Activated CD4-positive, alpha-beta T cell treated with anti-CD3 and anti-CD28 coated beads, Interleukin-2, amount 50 U/mL, for 16 hours (primary cell): ENCODE measurements around the gene NCKAP5.

Experiments used
- DNase-seq: peaks from one replicate; pipeline ENCODE4 v3.0.0-alpha.2; 2020

NCKAP5 gene

DNA sequence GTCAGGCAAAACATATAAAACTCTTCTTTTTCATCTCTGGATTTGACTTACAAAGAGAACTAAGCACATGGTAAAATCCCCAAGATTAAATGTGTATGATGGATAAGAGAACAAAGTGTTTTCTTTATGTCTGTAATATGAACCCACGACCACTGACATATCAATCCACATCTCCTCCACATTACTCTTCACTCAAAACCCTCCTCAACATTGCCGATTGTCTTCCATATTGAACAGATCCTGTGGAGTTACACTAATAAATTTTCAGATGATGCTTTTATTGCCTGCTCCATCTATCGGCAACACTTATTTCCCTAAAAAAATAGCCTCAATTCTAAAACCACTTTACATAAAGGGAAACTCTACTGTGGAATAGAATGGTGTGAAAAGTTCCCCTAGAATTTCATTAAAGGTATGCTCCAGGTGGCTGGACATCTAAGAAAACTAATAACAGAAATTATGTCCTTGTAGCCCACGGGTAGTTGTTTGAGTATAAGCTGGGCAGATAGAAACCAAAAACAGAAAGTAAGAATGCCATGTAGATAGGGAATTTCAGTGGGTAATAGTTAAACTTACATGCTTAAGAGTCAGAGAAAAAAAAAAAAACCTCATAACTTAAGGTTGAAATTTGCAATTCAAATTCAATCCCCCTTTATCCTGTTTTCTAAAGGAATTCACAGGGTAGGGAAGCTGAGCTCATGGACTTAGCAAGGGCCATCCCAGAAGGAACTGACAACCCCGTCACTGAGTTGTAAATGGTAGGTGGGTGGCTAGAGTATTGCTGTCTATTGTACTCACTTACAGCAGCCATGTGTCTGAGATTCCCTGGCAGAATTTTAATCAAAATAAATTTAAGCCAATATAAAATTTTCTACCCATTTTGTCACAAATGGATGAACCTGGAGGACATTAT, 592.8 kb downstream of the NCKAP5 start:
- DNase-seq = no peak

DNA sequence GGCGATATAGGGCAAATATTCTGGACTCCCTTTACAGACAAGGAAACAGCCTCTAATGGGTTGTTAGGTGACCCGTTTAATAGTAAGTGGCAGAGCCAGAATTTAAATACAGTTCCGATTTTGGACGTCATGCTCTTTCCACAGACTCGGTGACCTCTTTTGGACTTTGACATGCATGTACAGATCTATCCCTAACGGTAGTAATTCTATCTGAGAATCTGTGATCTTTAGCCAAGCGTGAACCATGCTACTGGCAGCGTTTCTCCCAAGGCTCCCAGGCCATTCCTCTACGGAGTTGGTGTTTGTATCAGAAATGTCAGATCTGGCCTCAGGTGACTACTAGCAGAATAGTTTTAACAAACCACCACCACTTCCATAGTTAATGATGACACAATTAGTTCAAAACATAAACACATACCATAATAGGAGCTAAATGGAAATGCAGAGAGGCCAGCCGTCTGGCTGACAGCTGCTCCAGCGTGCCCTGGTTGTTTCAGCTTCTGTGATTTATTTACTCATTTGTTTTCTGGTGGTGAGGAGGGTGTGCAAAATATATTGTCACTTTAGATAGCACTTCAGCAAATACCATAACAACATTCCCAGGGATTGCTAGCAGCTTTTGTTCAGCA, 593.7 kb downstream of the NCKAP5 start:
- DNase-seq = no peak

DNA sequence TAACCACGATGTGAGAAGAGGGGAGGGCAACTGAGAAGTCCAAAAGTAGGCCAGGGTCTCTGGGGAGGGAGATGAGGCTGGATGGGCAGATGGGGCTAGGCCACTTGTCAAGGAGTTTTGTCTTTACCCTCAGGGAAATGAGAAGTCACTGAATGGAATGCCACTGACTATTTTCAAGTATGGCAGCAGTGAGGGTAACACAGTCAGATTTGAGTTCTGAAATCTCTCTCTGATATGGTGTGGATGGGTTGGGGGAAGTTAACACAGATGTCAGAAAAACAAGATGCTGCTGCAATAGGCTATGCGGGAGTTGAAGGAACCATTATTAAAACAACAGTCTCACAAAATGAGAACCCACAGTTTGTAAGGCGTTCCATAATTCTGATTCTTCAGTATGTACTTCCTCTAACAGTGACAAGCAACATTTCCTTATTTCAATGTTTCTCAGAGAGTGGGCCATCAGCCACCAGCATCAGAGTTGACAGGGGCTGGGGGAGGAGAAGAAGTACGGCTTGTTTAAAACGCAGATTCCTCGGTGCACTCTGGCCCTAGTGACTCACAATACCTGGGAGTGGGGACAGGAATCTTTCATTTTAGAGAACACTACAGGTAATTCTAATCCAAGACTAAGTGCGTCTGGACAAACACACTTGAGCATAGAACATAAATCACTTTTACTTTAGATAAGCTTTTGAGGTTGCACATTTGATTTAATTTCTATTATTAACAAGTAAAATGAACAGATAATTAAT, 596.8 kb downstream of the NCKAP5 start:
- no peak for DNase-seq

DNA sequence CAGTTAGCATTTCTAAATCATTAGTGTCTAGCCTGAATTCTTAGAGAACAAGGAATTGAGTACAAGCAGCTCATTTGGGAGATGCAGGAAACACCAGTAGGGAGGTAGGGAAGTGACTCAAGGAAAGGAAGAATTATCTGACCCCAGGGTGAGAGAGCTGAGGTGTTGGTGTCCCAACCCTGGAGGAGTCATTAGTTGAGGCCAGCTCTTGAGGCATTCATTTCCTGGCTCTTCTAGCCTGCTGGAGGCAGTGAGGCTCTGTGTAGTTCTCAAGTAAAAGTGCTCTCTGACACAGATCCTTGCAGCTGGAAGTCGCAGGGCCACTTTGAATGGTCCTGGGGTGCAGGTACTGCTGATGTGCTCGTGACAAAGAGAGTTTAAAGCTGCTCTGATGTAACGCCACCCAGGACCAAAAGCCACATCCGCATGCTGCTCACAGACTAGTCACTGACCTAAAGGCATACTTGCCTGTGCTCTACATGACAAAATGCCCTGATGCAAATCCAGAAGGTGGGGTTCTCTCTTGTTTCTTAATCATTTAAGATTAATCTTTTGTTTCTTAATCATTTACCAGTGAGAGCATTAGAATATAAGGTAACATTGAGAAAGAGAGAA, 598.8 kb downstream of the NCKAP5 start:
- no peak for DNase-seq

DNA sequence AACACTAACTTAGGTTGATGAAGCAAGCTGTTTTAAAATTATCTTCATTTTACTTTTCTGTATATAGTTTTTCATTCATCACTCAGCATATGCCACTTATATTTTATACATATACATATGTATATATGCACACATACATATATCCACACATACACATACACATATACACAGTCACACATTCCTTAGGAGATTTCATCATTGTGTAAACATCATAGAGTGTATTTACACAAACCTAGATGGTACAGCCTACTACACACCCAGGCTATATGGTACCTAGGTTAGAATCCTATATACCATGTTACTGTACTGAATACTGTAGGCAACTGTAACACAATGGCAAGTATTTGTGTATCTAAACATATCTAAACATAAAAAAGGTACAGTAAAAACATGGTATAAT, 602.8 kb downstream of the NCKAP5 start:
- no peak for DNase-seq

DNA sequence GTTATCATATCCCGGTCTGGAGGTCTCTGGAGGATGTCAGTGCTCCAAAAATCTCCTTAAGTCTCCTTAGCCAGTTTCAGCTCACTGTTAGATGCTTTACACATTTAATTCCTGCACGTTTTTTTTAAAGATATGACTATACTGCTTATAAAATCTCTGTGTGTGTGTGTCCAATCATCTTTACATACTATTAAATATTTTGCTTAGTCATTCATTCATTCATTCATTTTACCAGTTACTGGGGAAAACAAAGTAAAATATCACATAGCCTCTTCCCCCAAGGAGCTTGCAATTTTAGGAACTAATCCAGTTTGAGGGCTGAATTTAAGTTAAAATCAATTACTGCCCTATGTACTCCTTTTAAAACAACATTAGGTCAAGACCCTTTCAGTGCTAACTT, 605.1 kb downstream of the NCKAP5 start:
- no peak for DNase-seq

DNA sequence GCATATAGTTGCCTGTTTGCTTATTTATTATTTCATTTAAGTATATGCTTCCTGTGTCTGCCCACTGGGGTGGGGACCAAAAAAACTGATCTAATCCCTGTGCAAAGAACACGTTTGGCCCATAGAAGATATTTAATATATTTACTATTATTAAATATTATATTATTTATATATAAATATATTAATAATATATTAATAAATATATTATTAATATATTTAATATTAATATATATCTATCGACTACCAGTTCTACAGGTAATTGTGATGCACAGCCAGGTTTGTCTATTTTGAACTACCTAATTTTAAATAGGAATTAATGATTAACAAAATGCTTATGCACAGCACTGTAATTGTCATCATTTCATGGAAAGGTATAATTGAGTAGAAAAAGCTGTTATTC, 609.4 kb downstream of the NCKAP5 start:
- DNase-seq = no peak

DNA sequence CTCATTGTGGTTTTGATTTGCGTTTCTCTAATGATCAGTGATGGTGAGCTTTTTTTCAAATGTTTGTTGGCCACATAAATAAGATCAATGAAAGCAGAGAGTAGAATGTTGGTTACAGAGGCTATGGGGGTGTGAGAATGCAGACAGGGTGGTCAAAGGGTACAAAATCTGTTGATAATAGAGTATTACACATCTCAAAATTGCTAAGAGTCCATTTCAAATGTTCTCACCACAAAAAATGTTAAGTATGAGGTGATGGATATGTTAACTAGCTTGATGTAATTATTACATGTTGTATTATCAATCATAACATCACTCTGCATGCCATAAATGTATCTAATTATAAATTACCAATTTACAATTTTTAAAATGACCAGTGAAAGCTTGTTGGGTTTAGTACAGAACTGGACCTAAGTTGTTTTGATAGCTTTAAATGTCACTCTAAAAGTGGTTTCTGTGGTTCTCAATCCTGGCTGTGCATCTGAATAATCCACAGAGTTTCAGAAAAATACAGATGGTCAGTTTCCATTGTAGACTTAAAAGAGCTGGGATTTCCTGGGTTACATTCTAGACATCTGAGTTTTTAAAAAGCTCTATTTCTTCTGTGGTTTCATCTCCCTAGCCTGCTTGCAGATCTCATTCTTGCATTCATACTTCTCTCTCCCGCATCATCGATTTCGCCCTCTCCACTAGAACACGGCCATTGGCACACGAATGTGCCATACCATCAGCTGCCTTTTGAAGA, 612.2 kb downstream of the NCKAP5 start:
- no peak for DNase-seq

DNA sequence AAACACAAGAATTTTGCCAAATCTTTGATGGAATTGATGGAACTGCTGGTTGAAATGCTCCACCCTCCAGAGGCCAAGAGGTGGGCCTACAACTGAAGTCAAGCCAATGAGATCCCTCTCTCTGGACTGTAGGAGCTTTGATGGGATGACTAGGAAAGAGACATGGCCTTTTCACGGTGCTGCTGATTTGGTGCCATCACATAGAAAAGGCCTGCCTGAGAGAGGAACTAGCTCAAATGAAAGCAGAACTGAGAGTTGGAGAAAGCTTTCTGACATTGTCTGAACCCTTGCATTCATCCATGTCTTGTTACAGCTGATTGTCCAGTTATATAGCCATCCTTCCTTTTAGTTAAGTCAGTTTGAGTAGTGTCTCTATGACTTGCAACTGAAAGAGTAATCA, 614.5 kb downstream of the NCKAP5 start:
- no peak for DNase-seq

DNA sequence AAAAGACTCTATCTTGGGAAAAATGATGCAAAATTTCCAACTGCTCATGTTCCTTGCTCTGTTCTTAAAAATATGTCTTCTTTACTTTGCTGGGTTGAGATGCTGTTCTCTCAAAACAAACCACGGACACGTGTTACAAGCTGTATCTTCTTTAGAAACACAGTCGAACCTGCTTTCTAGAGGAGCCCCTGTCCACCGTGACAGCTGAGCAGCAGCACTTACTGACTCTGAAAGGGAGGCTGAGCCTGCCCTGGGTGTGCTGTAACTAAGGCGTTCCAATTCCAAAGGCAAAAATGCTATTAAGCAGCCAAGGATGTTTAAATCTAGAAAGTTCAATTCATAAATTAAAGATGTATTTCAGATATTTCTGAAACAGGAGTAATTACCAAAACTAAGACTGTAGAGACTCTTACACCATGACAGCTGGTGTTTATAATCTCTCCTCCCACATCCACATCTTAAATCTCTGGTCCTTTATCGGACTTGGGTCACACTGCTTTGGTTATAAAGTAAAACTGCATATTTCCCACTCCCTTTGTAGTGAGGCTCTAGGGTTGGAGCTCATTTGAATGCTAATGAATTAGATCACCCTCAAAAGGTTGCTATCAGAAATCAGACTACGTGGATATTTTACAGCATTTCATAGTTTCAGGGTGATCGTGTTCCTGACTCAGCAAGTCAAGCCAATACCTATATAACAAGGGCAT, 617.1 kb downstream of the NCKAP5 start:
- no peak for DNase-seq

DNA sequence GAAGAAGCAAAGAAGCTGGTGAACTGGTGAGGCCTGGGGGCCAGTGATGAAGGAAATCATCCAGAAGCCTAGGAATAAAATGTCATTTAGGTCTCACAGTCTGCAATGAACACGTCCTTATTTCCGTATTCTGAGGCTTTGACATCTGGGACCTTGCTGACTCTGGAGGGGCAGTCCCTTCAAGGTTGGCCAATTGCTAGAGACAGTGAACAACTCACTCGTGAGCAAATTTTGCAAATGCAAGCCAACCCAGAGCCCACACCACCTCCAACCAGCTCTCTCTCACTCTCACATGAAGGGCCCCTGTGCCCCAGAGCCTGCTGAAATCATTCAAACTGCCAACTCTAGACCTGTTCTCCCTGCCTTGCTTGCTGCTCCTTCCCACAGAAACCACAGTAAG, 619.2 kb downstream of the NCKAP5 start:
- no peak for DNase-seq

DNA sequence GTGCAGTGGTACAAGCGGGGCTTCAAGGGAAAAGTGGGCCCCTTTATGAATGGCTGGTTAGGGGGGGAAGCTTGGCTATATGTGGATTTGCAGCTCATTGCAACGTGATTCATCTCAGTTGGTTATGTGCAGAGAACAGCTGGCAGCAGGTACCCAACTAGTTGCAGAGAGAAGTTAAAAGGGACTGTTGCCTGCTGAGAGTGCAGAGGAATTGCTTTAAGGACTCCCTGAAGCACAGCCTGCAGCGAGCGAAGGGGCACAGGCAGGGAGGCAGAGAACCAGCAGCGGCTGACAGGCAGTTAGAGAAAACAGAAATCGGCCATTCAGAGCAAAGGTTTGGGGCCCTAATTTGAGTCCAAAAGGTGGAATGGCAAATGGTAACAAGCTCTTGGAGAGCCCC, 620.1 kb downstream of the NCKAP5 start:
- no peak for DNase-seq

DNA sequence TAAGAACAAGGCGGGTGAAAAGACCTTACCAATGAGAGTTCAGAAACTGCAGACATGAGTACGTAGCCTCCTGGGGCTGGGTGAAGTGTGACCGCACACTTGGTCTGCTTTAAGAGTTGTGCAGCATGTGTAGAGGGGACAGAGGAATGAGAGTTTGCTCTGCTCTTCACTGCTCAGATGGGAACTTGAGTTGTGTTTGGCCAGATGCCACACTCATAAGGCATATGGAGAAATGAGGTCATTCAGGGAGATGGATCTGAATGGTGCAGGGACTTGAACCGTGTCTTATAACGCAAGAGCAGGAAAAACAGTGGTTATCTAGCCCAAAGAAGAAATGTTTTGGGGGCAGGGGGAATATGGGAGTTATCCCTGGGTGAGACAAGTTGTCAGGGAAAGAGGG, 624.4 kb downstream of the NCKAP5 start:
- DNase-seq = no peak

DNA sequence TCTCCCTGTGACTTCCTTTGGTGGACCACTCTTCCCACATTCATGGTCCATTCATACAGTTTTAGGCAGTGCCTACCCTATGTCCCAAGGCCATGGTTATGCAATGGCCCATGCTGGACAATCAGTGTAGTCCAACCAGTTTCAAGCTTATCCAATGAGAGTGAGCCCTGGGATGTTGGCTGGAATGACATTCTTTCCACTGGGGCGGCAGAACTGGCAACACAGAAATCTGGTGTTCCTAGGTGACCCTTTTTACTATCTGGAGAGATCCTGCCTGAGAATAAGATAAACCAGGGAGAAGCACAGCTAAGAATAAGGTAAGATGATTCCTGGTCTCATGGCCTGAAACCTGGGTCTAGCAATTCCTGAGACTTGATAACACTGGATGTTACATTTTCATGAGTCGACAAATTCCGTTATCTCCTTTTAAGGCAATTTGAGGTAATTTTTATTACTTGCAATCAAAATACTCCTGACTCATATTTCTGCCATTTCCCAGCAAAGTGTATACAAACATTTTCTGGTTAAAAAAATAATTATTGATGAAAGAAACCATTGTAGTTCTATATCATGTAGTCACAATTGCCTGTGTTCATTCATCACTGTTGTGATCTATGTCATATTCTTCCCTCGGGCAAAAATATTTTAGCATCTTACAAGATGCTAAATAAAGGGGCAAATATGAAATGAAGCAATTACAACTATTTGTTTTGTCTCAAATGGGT, 626.8 kb downstream of the NCKAP5 start:
- DNase-seq = no peak

DNA sequence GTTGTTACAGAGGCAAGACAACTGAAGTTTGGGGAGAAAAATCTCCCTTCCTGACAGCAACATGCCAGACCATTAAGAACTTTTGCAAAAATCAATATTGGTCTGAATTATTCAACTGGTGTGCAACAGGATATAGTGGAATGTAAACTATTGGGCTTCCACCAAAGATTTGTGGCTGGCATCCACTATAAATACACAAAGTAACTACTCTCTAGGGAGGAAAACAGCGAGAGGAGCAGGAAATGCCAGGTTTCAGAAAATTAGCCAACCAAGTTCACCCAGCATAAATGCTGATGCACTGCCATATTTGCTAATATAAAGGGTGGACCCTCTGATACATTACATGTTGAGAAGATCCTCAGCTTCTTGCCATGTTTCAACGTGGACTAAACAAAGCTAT, 630.6 kb downstream of the NCKAP5 start:
- no peak for DNase-seq

DNA sequence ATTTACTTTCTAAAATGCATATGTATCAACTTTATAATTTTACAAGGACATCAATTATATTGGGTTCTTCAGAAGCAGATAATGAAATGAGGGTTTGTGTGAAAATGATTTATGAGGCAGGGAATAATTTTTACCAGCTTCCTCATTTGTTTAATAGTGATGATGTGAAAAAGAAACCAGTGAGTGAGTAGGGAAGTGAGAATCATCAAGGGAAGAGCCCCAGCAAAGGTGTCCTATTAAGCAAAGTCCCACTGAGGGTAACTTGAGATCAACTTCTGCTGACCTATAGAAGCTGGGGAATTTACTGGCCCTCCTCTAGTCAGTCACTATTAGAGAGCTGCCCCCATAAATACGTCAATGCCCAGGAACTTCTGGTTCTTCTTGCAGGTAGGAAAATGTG, 631.5 kb downstream of the NCKAP5 start:
- DNase-seq = no peak

DNA sequence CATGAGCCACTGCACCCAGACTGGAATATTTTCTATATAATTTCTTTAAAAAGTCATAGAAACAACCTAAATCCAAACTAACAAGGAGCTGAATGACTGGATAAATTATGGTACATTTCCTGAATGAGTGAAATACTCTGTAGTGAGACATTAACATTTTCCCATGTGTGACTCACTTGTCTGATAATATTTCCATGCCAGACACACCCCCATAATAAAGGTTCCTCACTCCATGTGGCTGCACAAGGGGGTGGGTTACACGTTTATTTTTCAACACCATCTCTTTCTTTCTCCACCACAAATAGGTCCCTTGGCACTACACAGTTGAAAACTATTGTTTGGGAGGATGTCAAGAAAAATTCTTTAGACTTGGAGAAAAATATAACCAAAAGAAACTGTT, 632.0 kb downstream of the NCKAP5 start:
- no peak for DNase-seq

DNA sequence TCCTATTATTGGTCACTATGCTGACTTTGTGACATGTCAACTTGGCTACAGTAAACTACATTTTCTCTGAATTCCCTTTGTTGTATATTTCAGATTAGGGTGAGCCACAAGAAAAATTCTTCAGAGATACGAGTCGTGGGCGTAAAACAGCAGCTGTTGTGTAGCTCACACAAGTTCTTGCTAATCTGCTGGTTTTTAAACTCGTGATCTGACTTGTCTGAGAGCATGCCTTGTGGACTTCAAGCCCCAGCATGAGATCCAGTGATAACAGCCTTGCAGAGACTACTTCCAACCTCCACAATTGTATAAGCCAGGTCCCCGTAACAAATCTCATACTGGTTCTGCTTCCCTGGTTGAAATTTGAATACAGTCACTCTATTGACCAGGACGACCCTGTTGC, 638.5 kb downstream of the NCKAP5 start:
- no peak for DNase-seq

DNA sequence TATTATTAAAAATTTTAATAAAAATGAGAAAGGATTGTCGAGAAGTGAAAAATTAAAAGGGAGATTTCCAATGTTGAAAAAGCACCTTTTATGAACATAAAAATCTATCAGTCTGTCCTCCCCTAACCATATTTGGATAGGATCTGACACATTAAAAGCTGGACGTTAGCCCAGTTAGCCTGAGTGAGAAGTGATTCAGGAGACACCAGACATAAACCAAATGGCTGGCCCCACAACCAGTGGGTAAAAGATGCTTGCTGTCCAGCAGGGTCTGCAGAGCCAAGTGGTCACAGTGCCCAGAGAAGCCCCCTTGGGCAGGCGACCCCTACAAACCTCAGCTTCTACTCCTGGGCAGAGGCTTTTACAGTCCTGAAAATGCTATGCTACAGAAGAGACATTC, 644.5 kb downstream of the NCKAP5 start:
- no peak for DNase-seq

DNA sequence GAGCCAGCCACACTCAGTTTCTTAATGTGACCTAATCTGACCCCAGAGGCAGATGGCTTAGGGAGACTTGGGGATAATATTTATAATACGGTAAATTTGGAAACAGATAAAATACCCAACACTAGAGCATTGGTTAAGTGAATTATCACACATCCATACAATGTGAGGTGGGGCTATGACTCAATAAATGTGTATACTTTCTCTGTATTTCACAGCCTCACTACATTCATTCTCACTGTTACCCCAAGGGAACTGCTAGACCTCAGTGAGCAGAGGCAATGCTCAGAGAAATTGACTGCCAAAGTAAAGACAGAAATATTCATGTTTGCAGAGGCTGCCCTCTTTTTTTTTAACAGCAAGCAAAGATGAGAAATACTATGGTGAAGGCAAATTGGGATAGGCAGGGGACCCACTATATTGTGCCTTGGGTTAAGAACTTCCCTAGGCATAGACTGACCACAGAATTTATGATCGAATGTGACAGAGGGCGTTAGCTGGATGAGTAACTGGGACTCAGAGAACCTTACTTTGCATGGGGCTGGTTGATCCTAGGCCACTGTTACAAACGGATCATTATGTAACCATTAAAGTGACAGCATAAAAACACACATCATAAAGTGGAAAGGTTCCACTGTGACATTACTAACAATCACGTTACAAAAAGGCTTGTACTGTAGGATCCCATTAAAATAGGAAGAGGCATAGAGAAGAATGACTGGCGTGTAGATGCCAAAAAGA, 652.3 kb downstream of the NCKAP5 start:
- no peak for DNase-seq
